Amygdala (tissue), 56 donors: ENCODE results near the gene RALGAPB.
A peak's percentile ranks its signal among the peaks of the same experiment; 100 is the strongest.
"Not testable (repeated sequence)": the region's sequence is repeated elsewhere in the genome, so short reads cannot be mapped to it uniquely, and the experiment has no call there.

ENCODE experiments used
- DNase-seq, 56 donors: peaks; one replicate each; lab custom pipeline; 2025; lab: John Stamatoyannopoulos, UW

The RALGAPB gene

DNA sequence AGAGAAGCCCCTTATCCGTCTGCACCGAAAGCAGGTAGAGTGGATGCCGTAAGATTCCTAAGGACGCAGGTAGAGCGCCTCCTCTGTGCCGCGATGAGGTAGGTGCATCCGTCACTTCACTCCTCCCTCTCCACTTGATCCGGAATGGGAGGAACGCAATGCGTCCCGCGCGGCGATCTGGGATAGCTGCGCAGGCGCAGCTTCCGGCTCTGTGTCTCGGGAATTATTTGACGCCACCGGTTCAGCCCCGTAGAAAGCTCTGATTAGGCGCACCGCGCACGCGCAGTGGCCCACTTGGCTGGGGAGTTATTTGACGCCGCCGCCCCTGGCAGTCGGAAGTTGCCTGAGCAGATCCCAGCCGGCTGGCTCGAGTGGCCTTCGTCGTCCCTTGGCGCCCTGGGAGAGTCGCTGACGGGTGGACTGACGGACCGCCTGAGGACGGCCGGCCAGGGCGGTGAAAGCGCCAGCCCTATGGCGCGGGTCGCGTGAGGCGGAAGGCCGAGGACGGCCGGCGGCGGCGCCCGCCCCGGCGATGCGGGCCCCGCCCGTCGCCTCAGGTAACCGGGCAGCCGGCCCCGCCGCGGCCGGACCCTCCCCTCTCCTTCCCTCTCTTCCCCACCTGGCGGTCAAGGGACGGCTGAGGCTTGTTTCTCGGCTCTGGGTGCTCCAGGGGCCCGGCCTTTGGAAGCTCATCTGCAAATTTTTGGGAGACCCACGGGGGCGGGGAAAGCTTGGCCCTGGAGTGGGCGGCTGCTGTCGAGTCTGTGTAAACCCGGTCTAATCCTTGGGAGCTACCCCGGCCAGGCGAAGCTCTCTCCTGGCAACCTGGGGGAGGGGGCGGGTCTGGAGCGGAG lies at the start of gene RALGAPB:
Gene RALGAPB (plus strand): TSS at position 331 of the 854 bp plus-strand sequence. CDS start 15,590 bp downstream, outside the sequence.
- DNase-seq: peak; percentile 62 to 99 (median 94)

DNA sequence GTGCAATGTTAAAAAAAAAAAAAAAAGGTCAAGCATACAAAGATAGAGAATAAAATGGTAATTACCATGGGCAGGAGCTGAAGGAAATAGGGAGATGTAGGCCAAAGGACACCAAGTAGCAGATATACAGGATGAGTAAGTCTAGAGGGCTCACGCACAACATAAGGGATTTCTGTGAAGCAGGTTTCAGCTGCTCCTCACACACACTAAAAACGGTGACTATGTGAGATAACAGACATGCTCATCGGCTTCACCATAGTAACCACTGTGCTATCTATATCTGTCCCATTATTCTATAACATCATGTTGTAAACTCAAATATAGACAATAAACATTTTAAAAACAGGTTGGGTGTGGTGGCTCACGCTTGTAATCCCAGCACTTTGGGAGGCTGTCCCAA lies 49.1 kb upstream of the RALGAPB start:
- DNase-seq: peak in 2 of 56 donors; percentile 8 to 11

DNA sequence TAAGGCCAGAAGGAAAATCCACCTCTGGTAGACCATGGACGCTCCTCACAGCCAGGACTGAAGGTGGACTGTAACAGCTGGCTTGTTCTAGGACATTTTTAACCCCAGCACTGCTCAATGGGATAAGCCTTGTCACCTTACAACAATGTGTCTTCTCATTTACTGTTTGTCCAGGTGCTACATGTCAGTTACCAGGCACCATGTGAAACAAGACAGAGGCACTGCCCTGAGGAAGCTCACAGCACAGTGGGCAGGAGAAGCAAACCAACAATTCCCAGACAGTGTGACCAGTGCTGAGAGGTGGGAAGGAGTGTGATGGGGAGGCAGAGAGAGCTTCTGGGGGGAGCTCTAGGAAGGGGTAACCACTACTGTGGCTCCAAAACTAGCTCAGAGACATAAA lies 48.2 kb upstream of the RALGAPB start:
- DNase-seq: no peak

DNA sequence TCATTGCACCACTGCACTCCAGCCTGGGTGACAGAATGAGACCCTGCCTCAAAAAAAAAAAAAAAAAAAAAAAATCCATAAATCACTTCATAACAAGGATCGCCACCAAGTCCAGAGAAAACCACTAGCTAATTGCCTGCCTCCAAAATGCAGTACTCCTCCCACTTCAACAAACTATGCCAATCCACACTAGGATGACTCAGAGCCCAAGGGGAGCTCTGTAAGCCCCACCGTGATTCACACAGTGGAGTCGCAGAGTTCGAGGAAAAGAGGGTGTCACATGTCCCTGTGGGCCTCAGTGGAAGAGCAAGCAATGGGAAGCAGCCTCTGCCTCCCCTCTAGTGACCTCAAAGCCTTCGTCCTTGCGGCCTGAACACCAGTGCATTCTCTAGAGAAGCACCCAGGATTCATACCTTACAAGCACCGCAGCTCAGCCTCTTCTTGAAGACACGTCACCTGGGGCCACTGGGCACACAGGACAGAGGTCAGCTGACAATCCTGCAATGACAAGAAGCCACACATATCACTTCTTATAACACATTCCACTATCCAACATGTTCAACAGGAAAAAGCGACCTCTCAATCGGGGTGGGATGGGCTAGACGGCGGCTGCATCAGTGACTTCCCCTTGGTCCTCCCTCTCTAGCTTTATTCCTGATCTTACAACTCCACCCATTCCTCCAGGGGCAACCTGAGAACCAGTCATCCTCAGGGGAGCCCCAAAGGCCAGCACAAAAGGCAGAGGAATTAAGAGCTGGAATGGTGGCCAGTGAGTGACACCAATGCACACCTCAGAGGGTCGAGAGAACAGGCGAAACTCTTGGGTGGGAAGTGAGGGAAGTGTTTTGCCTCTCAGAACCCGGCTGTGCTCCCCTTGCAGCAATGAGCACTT lies 46.4 kb upstream of the RALGAPB start:
- DNase-seq: peak in 11 of 56 donors; percentile 12 to 54 (median 26)

DNA sequence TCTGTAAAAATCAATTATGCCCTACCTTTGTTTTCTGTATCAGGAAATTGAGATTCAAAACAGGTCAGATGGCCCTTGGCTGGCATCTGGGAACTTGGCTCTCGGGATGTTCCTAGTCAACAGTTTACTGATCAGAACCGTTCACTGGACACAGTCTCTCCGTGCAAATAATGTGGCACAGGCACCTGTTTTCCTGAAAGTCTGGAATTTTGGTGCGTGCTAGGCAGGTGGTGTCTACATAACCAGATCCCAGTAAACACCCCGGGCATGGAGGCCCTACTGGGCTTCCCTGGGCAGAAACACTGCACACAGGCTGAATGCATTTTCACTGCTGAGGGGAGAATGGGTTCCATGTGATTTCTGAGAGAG lies 45.0 kb upstream of the RALGAPB start:
- no peak for DNase-seq

DNA sequence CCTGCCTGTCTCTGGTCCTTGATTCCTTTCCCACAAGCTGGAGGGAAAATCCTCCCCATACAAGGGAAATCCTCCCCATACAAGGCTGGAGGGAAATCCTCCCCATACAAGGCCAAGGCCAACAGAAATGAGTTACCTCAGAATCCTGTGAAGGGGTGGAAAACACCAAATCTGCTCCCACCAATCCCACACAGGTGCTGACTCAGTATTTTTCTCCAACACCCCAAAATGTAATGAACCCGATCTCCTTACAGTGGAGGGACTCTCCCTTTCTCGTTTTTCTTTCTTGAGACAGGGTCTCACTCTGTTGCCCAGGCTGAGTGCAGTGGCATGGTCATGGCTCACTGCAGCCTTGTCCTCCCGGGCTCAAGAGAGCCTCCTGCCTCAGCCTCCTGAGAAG lies 43.8 kb upstream of the RALGAPB start:
- DNase-seq: no peak

DNA sequence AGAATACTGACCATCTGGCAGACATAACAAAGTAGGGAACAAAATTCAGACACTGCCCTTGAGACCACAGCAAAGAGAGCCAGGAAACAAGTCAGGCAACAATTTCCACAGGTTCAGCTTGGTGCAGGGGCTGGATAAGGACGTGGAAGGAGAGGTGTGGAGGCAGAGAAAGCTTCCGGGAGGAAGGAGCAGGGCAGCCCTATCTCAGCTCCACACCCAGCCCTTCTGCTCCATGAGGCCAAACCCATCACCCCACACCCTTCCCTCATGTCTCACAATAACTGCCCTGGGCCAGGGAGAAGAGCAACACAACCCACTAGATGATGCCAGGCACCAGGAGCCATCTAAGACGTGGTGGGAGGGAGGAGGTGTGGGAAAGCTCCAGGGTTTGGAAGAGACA lies 43.3 kb upstream of the RALGAPB start:
- DNase-seq: no peak

DNA sequence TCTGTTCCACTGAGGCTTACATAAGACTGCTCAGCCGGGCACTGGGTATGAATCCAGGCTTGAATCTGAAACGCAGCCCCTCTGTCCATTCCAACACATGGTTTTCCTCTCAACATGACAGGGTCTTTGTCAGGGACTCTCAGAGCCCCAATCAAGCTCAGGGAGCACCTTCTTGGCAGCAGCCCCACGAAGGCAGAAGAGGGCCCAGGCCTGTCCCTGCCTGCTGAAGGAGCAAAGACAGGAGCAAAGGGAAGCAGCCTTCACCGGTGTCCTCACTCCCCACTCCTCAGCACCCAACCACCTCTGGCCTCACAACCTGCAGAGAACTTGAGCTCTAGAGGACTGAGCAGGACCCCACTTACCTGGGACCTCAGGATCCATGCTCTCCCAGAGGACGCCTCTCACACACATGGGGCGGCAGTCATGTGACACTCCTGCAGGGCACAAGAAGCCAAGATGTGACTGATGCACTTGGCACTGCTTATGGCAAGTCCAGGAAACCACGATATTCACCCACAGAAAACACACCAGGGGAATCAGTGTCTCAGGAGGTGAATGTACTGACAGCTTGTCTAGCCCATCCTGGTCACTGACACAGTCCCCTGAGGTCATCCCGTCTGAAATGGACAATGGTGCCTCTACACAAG lies 41.8 kb upstream of the RALGAPB start:
- DNase-seq: no peak

DNA sequence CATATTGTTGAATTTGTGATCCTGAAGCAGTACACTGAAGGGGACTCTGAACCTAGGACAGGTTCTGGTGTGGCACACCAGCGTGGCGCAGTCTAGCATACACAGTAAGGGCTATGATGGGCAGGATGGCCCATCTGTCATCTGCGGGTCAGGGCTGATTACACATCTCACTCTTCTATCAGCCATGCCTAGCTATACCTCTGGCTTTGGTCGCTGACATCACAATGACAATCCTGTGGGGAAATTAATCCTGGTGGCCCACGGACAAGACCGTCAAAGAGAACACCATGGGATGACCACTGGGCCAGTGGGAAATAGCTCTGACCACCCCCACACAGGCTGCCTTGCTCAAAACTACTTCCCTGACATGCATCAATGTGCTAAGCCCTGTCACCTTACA lies 40.4 kb upstream of the RALGAPB start:
- no peak for DNase-seq

DNA sequence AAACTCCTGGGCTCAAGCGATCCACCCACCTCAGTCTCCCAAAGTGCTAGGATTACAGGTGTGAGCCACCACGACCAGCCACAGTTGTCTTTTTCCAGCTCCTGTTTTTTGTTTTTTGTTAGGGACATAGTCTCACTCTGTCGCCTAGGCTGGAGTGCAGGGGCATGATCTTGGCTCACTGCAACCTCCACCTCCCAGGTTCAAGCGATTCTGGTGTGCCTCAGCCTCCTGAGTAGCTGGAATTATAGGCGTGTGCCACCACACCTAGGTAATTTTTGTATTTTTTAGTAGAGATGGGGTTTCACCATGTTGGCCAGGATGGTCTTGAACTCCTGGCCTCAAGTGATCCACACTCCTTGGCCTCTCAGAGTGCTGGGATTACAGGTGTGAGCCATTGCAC lies 39.8 kb upstream of the RALGAPB start:
- not testable (repeated sequence) for DNase-seq

DNA sequence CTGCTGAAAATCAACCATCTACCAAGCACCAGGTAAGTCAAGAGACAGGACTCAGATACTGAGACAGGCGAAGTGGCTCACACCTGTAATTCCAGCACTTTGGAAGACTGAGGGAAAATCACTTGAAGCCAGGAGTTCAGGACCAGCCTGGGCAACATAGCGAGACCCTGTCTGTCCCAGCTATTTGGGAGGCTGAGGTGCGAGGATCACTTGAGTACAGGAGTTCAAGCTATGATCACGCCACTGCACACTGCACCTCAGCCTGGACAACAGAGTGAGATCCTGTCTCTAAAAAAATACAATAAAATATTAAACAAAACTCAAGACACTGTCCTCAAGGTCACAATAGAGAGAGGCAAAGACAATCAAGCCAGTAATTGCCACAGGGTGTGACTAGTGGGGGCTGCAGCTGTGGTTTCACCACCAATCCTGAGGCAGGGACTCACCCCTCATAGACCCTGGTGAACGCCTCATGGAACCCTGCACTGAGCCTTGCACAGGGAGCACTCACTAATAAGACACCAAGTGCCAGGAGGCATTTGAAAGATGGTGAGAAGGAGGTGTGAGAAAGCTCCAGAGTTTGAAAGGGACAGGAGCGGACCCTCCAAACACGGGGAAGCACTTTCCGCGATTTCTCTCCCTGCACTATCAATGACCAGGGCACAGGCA lies 39.2 kb upstream of the RALGAPB start:
- DNase-seq: no peak

DNA sequence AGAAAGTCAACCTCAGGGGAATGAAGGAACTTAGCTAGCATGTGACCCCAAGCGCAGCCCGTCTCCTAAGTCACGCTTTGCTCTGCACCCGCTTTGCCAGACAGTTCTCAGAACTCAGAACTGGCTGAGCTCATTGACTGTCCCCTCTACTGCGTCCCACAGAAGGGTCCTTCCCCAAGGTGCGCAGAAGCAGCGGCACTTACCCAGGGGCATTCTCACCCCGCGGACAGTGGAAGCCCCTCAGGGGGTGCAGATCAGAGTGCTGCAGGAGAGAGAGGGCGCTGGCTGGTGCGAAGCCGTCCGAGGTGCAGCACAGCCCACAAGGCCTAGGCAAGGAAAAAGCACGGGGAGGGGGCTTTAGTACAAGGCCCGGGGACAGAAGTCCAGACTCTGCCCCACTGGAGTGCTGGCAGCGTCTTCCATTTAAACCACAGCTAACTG lies 38.3 kb upstream of the RALGAPB start:
- DNase-seq: peak in 2 of 56 donors; percentile 21 to 32

DNA sequence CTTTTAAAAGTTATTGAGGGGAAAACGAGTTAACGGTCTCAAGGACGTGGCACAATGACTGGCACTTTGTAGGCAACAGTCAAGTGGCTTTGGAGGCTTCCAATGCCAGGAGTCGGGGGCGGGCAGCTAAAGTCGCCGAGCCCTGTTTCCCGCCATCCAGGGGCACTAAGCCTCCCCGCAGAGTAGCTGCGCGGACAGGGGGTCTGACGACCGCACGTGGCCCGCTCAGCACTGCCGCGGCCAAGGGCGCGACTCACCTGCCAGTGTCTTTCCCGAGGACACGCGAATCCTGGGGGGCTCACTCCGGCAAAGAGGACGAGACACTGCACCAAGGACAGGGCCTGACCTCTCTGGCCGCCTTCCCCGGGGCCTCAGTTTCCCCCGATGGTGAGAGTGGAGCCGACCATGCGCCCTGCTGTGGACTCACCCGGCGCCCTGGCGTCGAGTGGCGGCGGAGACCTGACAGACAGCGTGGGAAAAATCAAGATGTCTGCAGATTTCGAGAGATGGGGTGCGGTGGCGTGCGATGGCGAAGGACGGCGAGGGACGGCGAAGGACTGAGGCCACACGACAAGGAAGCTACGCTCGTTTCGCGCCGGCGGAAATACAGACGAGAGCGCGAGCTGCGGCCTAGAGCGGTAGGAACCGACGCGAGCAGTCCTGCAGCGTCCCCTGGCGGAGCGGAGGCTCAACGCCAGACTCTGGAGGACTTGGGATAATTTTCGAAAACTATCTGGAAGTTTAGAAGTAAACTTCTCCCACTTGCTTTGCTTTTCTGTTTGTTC lies 37.7 kb upstream of the RALGAPB start, which contains the start of gene SNHG17:
Gene SNHG17 (minus strand): TSS at position 559 of the 785 bp plus-strand sequence.
- DNase-seq: peak in 55 of 56 donors; percentile 20 to 94 (median 79)

DNA sequence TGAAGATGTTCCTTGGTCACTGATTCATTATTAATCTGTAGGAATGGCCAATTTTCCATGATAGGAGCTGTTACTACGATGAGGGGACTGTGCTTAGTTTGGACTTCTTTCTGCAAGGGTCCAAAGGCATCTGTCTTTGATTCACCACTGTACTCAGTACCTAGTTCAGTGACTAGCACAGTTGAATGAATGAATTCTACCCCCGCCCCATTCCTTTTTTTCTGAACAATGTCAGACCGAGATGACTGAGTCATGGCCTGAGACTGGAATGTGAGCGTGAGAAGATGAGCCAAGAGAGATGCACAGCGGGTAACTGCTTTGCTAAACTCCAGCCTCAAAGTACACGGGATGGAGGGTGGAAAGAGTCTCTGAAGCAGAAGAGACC lies 37.1 kb upstream of the RALGAPB start:
- DNase-seq: no peak

DNA sequence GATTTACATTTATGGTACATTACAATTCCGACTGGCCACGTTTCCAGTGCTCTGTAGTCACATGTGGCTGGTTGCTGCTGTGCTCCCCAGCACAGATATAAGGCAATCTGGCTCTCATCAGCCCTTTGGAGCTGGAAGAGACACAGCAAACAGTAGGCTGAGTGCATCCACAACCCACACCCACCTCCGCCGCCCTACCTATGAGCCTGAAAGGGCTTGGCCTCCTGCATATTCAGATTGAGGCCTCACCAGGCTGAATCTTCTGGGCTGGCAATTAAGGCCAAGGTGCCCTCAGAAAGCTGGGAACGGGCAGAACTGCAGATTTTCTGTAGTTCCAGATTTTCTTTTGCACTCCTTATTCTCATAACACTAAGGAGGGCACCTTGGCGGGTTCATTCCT lies 34.8 kb upstream of the RALGAPB start:
- DNase-seq: no peak

DNA sequence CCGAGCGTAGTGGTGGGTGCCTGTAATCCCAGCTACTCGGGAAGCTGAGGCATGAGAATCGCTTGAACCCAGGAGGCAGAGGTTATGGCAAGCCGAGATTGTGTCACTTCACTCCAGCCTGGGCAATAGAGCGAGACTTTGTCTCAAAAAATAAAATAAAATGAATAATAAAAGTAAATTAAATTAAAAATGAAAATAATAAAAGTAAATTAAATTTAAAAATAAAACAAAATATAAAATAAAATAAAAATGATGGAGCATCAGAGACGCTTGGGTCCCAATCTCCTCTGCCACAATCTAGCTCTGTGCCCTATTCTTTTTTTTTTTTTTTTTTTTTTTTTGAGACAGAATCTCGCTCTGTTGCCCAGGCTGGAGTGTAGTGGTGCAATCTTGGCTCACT lies 31.5 kb upstream of the RALGAPB start:
- not testable (repeated sequence) for DNase-seq

DNA sequence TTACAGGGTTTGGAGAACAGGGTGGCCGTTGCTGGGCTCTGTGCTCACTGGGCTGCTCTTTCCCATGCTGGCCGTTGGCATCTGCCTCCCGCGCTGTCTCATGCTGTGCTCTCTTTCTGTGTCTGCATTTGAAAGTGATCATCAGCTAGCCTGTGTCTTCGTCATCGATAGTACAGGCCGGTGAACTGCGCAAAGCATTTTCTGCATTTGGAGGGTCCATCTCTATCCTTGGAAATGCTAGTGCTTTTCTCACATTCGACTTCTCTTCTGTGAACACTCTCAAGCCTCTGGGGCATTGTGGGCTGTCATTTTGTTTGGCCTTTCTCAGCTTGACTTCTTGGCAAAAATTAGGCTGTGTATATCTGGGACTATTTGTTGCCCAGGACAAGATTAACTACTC lies 30.7 kb upstream of the RALGAPB start:
- no peak for DNase-seq

DNA sequence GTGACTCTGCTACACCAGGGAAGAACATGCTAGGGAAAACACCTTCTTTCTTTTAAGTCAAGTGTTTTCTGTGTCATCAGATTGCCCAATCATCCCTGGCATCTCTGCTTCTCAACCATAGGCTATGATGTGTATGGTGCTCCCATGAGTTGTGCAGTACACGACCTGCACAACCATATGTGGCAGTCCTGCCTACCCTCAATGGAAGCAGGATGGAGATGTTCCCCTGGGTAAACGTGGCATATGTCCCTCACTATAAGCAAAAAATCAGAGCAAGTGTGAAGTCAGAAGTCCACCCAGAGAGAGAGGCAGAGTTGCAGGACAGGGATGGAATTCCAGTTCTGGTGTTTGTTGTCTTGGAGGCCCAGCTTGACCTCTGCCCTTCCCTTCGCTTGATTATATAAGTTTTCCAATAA lies 27.3 kb upstream of the RALGAPB start:
- DNase-seq: no peak

DNA sequence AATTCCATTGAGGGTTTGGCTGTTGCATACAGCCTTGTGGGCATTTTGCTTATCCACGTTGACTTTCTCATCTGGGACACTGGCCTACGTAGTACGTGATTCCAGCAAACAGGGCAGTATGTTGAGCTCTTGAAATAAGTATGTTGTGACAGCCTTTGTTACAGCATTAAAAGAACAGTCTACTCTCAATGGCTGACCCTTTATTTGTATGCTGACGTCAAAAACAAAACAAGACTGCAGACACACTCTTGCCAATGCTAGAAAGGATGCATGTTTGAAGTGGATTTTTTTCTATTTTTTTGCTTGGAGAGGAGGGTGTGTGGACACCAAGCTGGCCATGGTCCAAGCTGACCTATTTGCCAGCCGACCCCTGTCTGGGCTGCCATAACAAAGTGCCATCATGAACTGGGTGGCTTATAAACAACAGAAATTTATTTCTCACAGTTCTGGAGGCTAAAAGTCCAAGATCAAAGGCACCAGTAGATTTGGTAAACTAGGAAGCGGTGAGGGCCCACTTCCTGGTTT lies 26.7 kb upstream of the RALGAPB start:
- DNase-seq: no peak
